ENCODE results near the gene TAGLN2. TPM values are rescaled to one million over a fixed set of nuclear protein-coding genes. Genes with fewer than 3 reads are reported as not detected.

Gene TAGLN2
- total and polyA plus RNA-seq, 10 of the 15 experiments (the other 5 are each of a cell fraction or from before 2014, with no cell fraction given): 155 to 611 (median 363) TPM

- SMC1A ChIA-PET (ENCODE audit: uncharacterized antibody, unreplicated experiment): interaction anchor here (8.1 kb wide), 1 partner anchor 78 kb away, joined by 57 read pairs; no protein-coding TSS in a partner anchor
- BruUV-seq (replicated peaks): no TSS peak
- Histone ChIP-seq H3K4me3 (no peak overlapping the region), H3K4me1 (ENCODE audit: control insufficient read depth, insufficient read depth, low read length) (peaks cover 8% of the 10 kb centered on the region; the same call in 1 of the 2 replicates), H3K27ac (ENCODE audit: control insufficient read depth, insufficient read depth) (no peak overlapping the region), H3K9me3 (replicated peaks; ENCODE audit: control insufficient read depth, insufficient read depth, low read length) (no peaks in the 10 kb centered on the region), H3K4me2 (ENCODE audit: control insufficient read depth, insufficient read depth) (no peak overlapping the region), H2AFZ (ENCODE audit: control insufficient read depth, low read depth, low read length) (no peak overlapping the region), H4K20me1 (ENCODE audit: control insufficient read depth, insufficient read depth) (no peaks in the 10 kb centered on the region), H3K36me3 (ENCODE audit: control insufficient read depth in 2 of 2, insufficient read depth in 2 of 2, low read length in 1 of 2) (no peaks in the 10 kb centered on the region), H3K9ac (ENCODE audit: control insufficient read depth, insufficient read depth, low read length) (no peak overlapping the region), H3K27me3 (replicated peaks in 1 of 2; ENCODE audit: control insufficient read depth in 2 of 2, insufficient read depth in 2 of 2, low read length in 1 of 2) (no peaks in the 10 kb centered on the region), H3K79me2 (ENCODE audit: control insufficient read depth, insufficient read depth, low read length) (peaks cover 18% of the 10 kb centered on the region)
- RAD21 ChIA-PET (ENCODE audit: unreplicated experiment): interaction anchor here (0.7 to 1.4 kb wide), 2 partner anchors 79 to 173 kb away, joined by 3 to 10 read pairs; no protein-coding TSS in a partner anchor
- ATAC-seq (no peak), FAIRE-seq (no peak), DNase-seq (ENCODE audit: low read depth, low spot score) (no peak)
- TF ChIP-seq HCFC1 (IDR thresholded peaks at IDR 0.05; ENCODE audit: low read length): no peak
- no peak for TF ChIP-seq NR2F1 (conservative IDR thresholded peaks at IDR 0.05)
- TF ChIP-seq YBX1 (IDR thresholded peaks at IDR 0.05): no peak
- no peak for TF ChIP-seq PRDM15 (CRISPR knock-in tag; IDR thresholded peaks at IDR 0.05)
- TF ChIP-seq SREBF1 (IDR thresholded peaks at IDR 0.05; ENCODE audit: low read length): no peak
- intact Hi-C loops (cut with micrococcal nuclease; ENCODE audit: unreplicated experiment): loop anchor here (10.0 kb wide), 1 partner anchor 854 kb away; the partner anchor contains the start of gene AIM2
- CTCF ChIA-PET: interaction anchor here (2.1 to 22.4 kb wide), 2 partner anchors 75 to 129 kb away, joined by 6 to 422 read pairs; no protein-coding TSS in a partner anchor
- POLR2A ChIA-PET: no interaction called here
- in situ Hi-C loops (cut with MboI): no loop called here
- WGBS (ENCODE audit: insufficient coverage, insufficient replicate concordance, low lambda C conversion rate, missing lambda C conversion rate): 69% methylated on average over 18 of the region's 18 CpGs
Measured at GRCh38 chr1:159928491-159929050, 3.3 kb upstream of the TAGLN2 start.

All from GM12878 (cell line).